B cell (primary cell): Measurements from ENCODE around the gene OXGR1. TPM values are rescaled to one million over a fixed set of nuclear protein-coding genes. Genes with fewer than 3 reads are reported as not detected.

Source experiments
- ATAC-seq: fragments of 200-7000 bp; cut with Tn5 transposase; one replicate; pipeline ENCODE4 v1.10.0; 2021; ENCODE audit warnings: low read depth, mild to moderate bottlenecking, moderate number of reproducible peaks, moderate library complexity
- CTCF ChIA-PET: fragments of 350-600 bp; sonication (Branson Sonifier 250); formaldehyde crosslinking; loops from one replicate; lab custom pipeline; 2021; ENCODE audit warnings: antibody characterized with exemption, inconsistent platforms; lab: Charles Lee
- POLR2A ChIA-PET: fragments of 350-600 bp; sonication (Branson Sonifier 250); formaldehyde crosslinking; loops from one replicate; lab custom pipeline; 2021; ENCODE audit warnings: antibody characterized with exemption; lab: Charles Lee
- DNase-seq: peaks from one replicate; pipeline ENCODE4 v3.0.0; 2013
- H2AFZ ChIP-seq: 2 replicates; pipeline ENCODE4 v1.6.1; 2012; ENCODE audit warnings: mild to moderate bottlenecking, low read depth, low read length; ENCODE audit not compliant: insufficient read depth, poor library complexity, severe bottlenecking
- H3K27ac ChIP-seq, 2 donors: 1 replicate in 1 of 2; 2 replicates in 1 of 2; pipeline ENCODE4 v1.5.1; 2012 to 2013; ENCODE audit warnings: low read length in 2 of 2, mild to moderate bottlenecking in 2 of 2, moderate library complexity in 1 of 2
- H3K27me3 ChIP-seq, 4 experiments: fragments of 200-600 bp in 1 of 4; sonication (generic) in 1 of 4; replicated peaks in 1 of 4; 1 replicate in 2 of 4; 2 replicates in 2 of 4; pipeline versions ENCODE4 v1.6.1 to v1.7.0; 2013 to 2016; ENCODE audit warnings: low read length in 3 of 4, mild to moderate bottlenecking in 2 of 4, mixed read lengths in 1 of 4, moderate library complexity in 1 of 4; ENCODE audit not compliant: insufficient read depth in 4 of 4, control insufficient read depth in 3 of 4; ENCODE audit errors: control extremely low read depth in 1 of 4
- H3K36me3 ChIP-seq, 2 experiments: replicated peaks in 1 of 2; 1 replicate in 1 of 2; 2 replicates in 1 of 2; pipeline versions ENCODE4 v1.6.1 to v1.7.1; 2013; ENCODE audit warnings: low read length in 1 of 2; ENCODE audit not compliant: insufficient read depth in 2 of 2, control insufficient read depth in 1 of 2; ENCODE audit errors: control extremely low read depth in 1 of 2, extremely low read depth in 1 of 2
- H3K4me1 ChIP-seq, 2 donors: fragments of 200-600 bp in 1 of 2; sonication (generic) in 1 of 2; 1 replicate in 1 of 2; 2 replicates in 1 of 2; pipeline versions ENCODE4 v1.5.1 to v1.6.1; 2013 to 2017; ENCODE audit warnings: low read length in 2 of 2; ENCODE audit not compliant: control insufficient read depth in 2 of 2, insufficient read depth in 2 of 2
- H3K4me2 ChIP-seq: replicated peaks from 2 replicates; pipeline ENCODE3; 2012; ENCODE audit warnings: mild to moderate bottlenecking, low read depth, low read length; ENCODE audit not compliant: poor library complexity, severe bottlenecking
- H3K4me3 ChIP-seq, 5 experiments: fragments of 200-600 bp in 1 of 5; sonication (generic) in 1 of 5; 1 replicate in 3 of 5; 2 replicates in 2 of 5; pipeline versions ENCODE4 v1.5.1 to v1.7.0; 2011 to 2016; ENCODE audit warnings: low read length in 4 of 5, mild to moderate bottlenecking in 4 of 5, low read depth in 2 of 5, control low read depth in 1 of 5, moderate library complexity in 1 of 5; ENCODE audit not compliant: insufficient read depth in 1 of 5; ENCODE audit errors: control extremely low read depth in 1 of 5, extremely low read depth in 1 of 5
- H3K79me2 ChIP-seq: fragments of 200-600 bp; sonication (generic); one replicate; pipeline ENCODE4 v1.6.0; 2016; ENCODE audit warnings: low read length; ENCODE audit not compliant: control insufficient read depth, insufficient read depth
- H3K9ac ChIP-seq: fragments of 200-600 bp; sonication (generic); 2 replicates; pipeline ENCODE4 v1.6.1; 2017; ENCODE audit warnings: mild to moderate bottlenecking, low read length, moderate library complexity
- H3K9me3 ChIP-seq, 3 donors: one replicate each; pipeline versions ENCODE4 v1.6.1 to v1.7.1; 2013; ENCODE audit warnings: low read length in 2 of 3; ENCODE audit not compliant: control insufficient read depth in 2 of 3, insufficient read depth in 1 of 3; ENCODE audit errors: control extremely low read depth in 1 of 3
- H4K20me1 ChIP-seq: 2 replicates; pipeline ENCODE4 v1.6.0; 2012; ENCODE audit warnings: mild to moderate bottlenecking, low read length; ENCODE audit not compliant: insufficient read depth, control insufficient read depth, poor library complexity, severe bottlenecking
- H3K27ac Mint-ChIP-seq: one replicate; pipeline ENCODE4 v1.8.0; 2021; ENCODE audit warnings: mixed read lengths
- H3K27me3 Mint-ChIP-seq: one replicate; pipeline ENCODE4 v1.8.0; 2021; ENCODE audit warnings: mixed read lengths
- H3K4me1 Mint-ChIP-seq: one replicate; pipeline ENCODE4 v1.8.0; 2021; ENCODE audit warnings: mixed read lengths
- H3K4me3 Mint-ChIP-seq: one replicate; pipeline ENCODE4 v1.8.0; 2021; ENCODE audit warnings: mixed read lengths
- H3K9me3 Mint-ChIP-seq: one replicate; pipeline ENCODE4 v1.8.0; 2022; ENCODE audit warnings: mixed read lengths; ENCODE audit not compliant: insufficient read depth
- EZH2 ChIP-seq: IDR thresholded peaks from 2 replicates; pipeline ENCODE4 v1.6.1; 2012; ENCODE audit warnings: borderline replicate concordance, low read depth, mild to moderate bottlenecking, moderate library complexity, low read length; ENCODE audit not compliant: insufficient read depth, poor library complexity, severe bottlenecking
- WGBS: methylation state at CpG from one replicate; pipeline ENCODE4 v1.1.5; 2013; ENCODE audit warnings: missing lambda C conversion rate; ENCODE audit not compliant: insufficient coverage; 5-methylcytosine and 5-hydroxymethylcytosine counted together
- intact Hi-C: fragments of 100-400 bp; cut with micrococcal nuclease; formaldehyde crosslinking; loops from one replicate; pipeline ENCODE4 v1.10.0; 2022
- polyA plus RNA-seq: library from polyadenylated mRNA; depleted of rRNA; stranded (reverse); fragments of >200 nt; gene quantifications from 2 replicates; pipeline ENCODE4 v1.2.3, GENCODE V29; 2012
- total RNA-seq, 2 donors: library from RNA; stranded (reverse); fragments of 120-200 nt in 1 of 2; gene quantifications; 1 replicate in 1 of 2; 2 replicates in 1 of 2; pipeline versions ENCODE4 v1.2.3 to v1.2.4, GENCODE V29; 2013 to 2022
- TF ChIP-seq, protein P1 (sequence below): fragments of 200-600 bp; IDR thresholded peaks from one replicate; pipeline ENCODE4 v1.8.0; 2022; ENCODE audit warnings: antibody characterized with exemption, mild to moderate bottlenecking

OXGR1 gene
- total and polyA plus RNA-seq, 2 donors (not counting 1 experiment from before 2014, with no cell fraction given) = not detected

DNA sequence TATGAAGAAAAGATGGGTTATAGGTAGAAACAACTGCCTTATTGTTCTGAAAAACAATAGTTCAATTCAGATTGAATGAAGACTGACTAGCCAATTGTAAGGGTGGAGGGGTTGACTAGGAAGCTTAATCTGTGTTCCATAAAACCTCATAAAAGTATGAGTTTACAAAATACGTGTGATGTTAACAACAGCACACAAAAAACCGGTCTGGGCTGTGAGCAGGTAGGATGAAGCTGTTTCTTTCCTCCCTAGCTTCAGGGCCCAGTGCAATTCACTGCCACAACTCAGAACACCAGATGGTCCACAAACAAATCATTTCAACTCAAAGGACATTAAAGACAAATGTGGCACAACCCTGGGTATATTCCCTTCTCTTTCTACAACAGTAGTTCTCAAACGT lies 3.2 kb downstream of the OXGR1 start:
- Histone ChIP-seq H3K9ac (no peak overlapping the region), H2AFZ (no peak overlapping the region), H3K4me2 (no peak overlapping the region), H4K20me1 (no peaks in the 10 kb centered on the region), H3K4me1 (no peaks in the 10 kb centered on the region), H3K27me3 (peaks cover 0 to 24% (median 5%) of the 10 kb centered on the region in 4 experiments), H3K27ac (no peak overlapping the region), H3K4me3 (no peak overlapping the region), H3K9me3 (peaks cover 0 to 13% (median 0%) of the 10 kb centered on the region in 3 donors), H3K79me2 (no peaks in the 10 kb centered on the region), H3K36me3 (no peaks in the 10 kb centered on the region)
- no peak for TF ChIP-seq EZH2
- TF ChIP-seq, protein P1, sequence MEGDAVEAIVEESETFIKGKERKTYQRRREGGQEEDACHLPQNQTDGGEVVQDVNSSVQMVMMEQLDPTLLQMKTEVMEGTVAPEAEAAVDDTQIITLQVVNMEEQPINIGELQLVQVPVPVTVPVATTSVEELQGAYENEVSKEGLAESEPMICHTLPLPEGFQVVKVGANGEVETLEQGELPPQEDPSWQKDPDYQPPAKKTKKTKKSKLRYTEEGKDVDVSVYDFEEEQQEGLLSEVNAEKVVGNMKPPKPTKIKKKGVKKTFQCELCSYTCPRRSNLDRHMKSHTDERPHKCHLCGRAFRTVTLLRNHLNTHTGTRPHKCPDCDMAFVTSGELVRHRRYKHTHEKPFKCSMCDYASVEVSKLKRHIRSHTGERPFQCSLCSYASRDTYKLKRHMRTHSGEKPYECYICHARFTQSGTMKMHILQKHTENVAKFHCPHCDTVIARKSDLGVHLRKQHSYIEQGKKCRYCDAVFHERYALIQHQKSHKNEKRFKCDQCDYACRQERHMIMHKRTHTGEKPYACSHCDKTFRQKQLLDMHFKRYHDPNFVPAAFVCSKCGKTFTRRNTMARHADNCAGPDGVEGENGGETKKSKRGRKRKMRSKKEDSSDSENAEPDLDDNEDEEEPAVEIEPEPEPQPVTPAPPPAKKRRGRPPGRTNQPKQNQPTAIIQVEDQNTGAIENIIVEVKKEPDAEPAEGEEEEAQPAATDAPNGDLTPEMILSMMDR = no peak
- peaks cover 35% of the 10 kb centered on the region for H3K27me3 Mint-ChIP-seq
- H3K9me3 Mint-ChIP-seq = no peaks in the 10 kb centered on the region
- ChIA-PET CTCF (no interaction called here), POLR2A (no interaction called here)
- no peak for ATAC-seq
- WGBS = 100% methylated on average over 1 of the region's 3 CpGs
- DNase-seq = no peak
- no peak overlapping the region for H3K4me3 Mint-ChIP-seq
- H3K4me1 Mint-ChIP-seq = peaks cover 8% of the 10 kb centered on the region
- intact Hi-C loops = no loop called here
- H3K27ac Mint-ChIP-seq = no peak overlapping the region

DNA sequence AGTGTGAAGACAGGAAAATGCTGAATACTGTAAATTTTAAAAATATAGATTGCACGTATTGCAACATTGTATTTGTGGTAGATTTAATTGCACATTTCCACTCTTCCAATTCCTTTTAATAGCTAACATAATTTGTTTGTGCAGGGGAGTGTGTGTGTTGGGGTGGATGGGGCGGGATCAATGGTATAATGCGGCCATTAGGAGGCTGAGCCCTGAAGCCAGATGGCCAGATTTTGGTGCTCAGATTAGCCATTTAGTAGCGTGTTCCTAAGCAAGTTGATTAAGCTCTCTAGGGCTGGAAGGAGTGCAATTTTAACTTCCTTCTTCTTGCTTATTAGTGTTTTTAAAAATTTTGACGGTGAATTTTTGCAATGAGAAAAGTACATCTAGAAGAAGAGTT lies 5.8 kb downstream of the OXGR1 start:
- no peak for ATAC-seq
- CTCF ChIA-PET = no interaction called here

More for the DNA sequence above, 5.8 kb downstream of the OXGR1 start:
- TF ChIP-seq, protein P1 = no peak
- no peak for TF ChIP-seq EZH2
- Mint-ChIP-seq H3K27ac (no peak overlapping the region), H3K27me3 (peaks cover 16% of the 10 kb centered on the region), H3K9me3 (no peaks in the 10 kb centered on the region), H3K4me3 (no peak overlapping the region), H3K4me1 (peaks cover under 1% of the 10 kb centered on the region)
- POLR2A ChIA-PET = no interaction called here
- H3K27me3 ChIP-seq = peaks cover 0 to 7% (median 2%) of the 10 kb centered on the region in 4 experiments
- H3K27ac ChIP-seq = no peak overlapping the region
- no peak overlapping the region for H2AFZ ChIP-seq
- H3K4me2 ChIP-seq = no peak overlapping the region
- no peak overlapping the region for H3K4me3 ChIP-seq
- H3K36me3 ChIP-seq = no peaks in the 10 kb centered on the region
- H3K79me2 ChIP-seq = no peaks in the 10 kb centered on the region
- no peak for DNase-seq
- no peaks in the 10 kb centered on the region for H4K20me1 ChIP-seq
- intact Hi-C loops = no loop called here
- 90% methylated on average over 2 of the region's 5 CpGs for WGBS
- no peaks in the 10 kb centered on the region for H3K4me1 ChIP-seq
- H3K9ac ChIP-seq = no peak overlapping the region
- peaks cover 0 to 4% (median 0%) of the 10 kb centered on the region in 3 donors for H3K9me3 ChIP-seq
